HL-60/S4 treated with retinoic acid at 250 ng/mL for 4 days and 3 days (cell line): Measurements from ENCODE around the gene TNIP1.

Experiments used
- in situ Hi-C: fragments of 300-500 bp; cut with MboI; formaldehyde crosslinking; loops from 2 replicates; pipeline ENCODE4 v1.7.0; 2022; ENCODE audit warnings: low sequenced_read_pairs

The TNIP1 gene

GRCh38 chr5:151080613-151081430 lies at the start of gene TNIP1:
Gene TNIP1, minus strand, starts transcription at chr5:151081034. Its CDS starts 15,939 bp downstream, at chr5:151065095.
- in situ Hi-C loops, result no loop called here

GRCh38 chr5:151130235-151130921 lies 49.5 kb upstream of the TNIP1 start:
- in situ Hi-C loops, result no loop called here

- in situ Hi-C loops, result no loop called here
These were observed 48.0 kb upstream of the TNIP1 start for GRCh38 chr5:151128817-151129216.

GRCh38 chr5:151127926-151128325 lies 47.1 kb upstream of the TNIP1 start:
- in situ Hi-C loops, result no loop called here

- in situ Hi-C loops, result no loop called here
These were observed 45.4 kb upstream of the TNIP1 start for GRCh38 chr5:151126199-151126645.

GRCh38 chr5:151125421-151125820 lies 44.6 kb upstream of the TNIP1 start:
- in situ Hi-C loops, result no loop called here

GRCh38 chr5:151123897-151124751 lies 43.3 kb upstream of the TNIP1 start:
- in situ Hi-C loops, result no loop called here

- in situ Hi-C loops, result no loop called here
These were observed 42.0 kb upstream of the TNIP1 start for GRCh38 chr5:151122828-151123227.

- in situ Hi-C loops, result no loop called here
These were observed 40.8 kb upstream of the TNIP1 start for GRCh38 chr5:151121665-151122064.

- in situ Hi-C loops, result no loop called here
These were observed 40.3 kb upstream of the TNIP1 start for GRCh38 chr5:151121095-151121494.

GRCh38 chr5:151118913-151119575 lies 38.2 kb upstream of the TNIP1 start:
- in situ Hi-C loops, result loop anchor here (5.0 kb wide), 1 partner anchor 67 kb away; no protein-coding TSS in a partner anchor

- in situ Hi-C loops, result loop anchor here (5.0 kb wide), 1 partner anchor 63 kb away; no protein-coding TSS in a partner anchor
These were observed 34.6 kb upstream of the TNIP1 start for GRCh38 chr5:151115272-151115905.

- in situ Hi-C loops, result no loop called here
These were observed 32.8 kb upstream of the TNIP1 start for GRCh38 chr5:151113651-151114050.

GRCh38 chr5:151110992-151111391 lies 30.2 kb upstream of the TNIP1 start:
- in situ Hi-C loops, result no loop called here

GRCh38 chr5:151110122-151110681 lies 29.4 kb upstream of the TNIP1 start:
- in situ Hi-C loops, result no loop called here

- in situ Hi-C loops, result no loop called here
These were observed 27.7 kb upstream of the TNIP1 start for GRCh38 chr5:151108566-151108965.

- in situ Hi-C loops, result no loop called here
These were observed 27.1 kb upstream of the TNIP1 start for GRCh38 chr5:151107738-151108520.

GRCh38 chr5:151107084-151107483 lies 26.2 kb upstream of the TNIP1 start:
- in situ Hi-C loops, result no loop called here

GRCh38 chr5:151106509-151106908 lies 25.7 kb upstream of the TNIP1 start:
- in situ Hi-C loops, result no loop called here
